ENCODE results near the gene CNTN1.

DNA sequence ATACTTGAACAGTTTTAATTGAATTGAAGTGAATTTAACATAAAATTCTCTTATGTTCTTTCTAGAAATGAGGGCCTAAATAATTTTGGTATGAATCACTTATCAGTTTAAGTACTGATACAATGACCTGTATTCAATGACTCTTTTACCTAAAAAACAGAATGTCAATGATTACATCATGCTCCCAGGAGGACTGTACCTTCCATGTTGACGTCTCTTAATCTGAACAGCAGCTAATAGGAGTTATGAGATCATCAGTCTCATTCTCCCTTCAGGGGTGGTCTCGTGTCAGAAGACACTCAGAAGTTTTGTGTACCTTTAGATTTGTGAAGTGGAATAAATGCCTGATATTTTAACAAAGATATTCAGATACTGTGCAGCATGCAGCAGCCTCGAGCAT is 206.3 kb downstream of the CNTN1 start:
- TF ChIP-seq YY1 (IDR thresholded peaks at IDR 0.05; ENCODE audit: insufficient read depth, insufficient read length) (no peak), SUZ12 (IDR thresholded peaks at IDR 0.05; ENCODE audit: extremely low read depth, insufficient read depth, insufficient read length) (no peak), ZNF274 (IDR thresholded peaks at IDR 0.05; ENCODE audit: low read depth, low read length) (no peak)

Data from NT2/D1 (cell line).